Epithelial cell of proximal tubule (primary cell): Measurements from ENCODE around the gene ST13. TPM values are rescaled to one million over a fixed set of nuclear protein-coding genes. Genes with fewer than 3 reads are reported as not detected.

Source experiments
- DNase-seq: peaks from one replicate; pipeline ENCODE4 v3.0.0-alpha.2; 2011; ENCODE audit warnings: low read depth
- H3K4me3 ChIP-seq: 2 replicates; pipeline ENCODE4 v1.5.1; 2011; ENCODE audit warnings: low read depth, mild to moderate bottlenecking, low read length
- total RNA-seq: library from RNA; depleted of rRNA; stranded (reverse); fragments of >200 nt; gene quantifications from 2 replicates; pipeline ENCODE4 v1.2.3, GENCODE V29; 2015
- TF ChIP-seq, protein P1 (sequence below): conservative IDR thresholded peaks from 2 replicates; pipeline ENCODE4 v1.5.1; 2012; ENCODE audit warnings: low read depth, mild to moderate bottlenecking, low read length

Gene ST13
- total RNA-seq, 1 donor from 2014 or later: 159 TPM

DNA sequence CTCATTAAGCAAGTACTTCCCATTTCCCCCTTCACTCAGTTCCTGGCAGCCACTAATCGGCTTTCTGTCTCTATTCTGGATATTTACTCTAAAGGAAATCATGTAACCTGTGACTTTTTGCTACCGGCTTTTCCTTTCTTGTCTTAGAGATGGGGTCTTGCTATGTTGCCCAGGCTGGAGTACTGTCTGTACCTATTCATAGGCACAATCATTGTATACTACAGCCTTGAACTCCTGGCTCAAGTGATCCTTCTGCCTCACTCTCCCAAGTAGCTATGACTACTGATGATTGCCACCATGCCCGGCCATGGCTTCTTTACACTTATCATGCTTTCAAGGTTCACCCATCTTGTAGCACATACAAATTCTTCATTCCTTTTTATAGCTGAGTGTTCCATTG is 49.7 kb downstream of the ST13 start:
- no peak for DNase-seq
- TF ChIP-seq, protein P1, sequence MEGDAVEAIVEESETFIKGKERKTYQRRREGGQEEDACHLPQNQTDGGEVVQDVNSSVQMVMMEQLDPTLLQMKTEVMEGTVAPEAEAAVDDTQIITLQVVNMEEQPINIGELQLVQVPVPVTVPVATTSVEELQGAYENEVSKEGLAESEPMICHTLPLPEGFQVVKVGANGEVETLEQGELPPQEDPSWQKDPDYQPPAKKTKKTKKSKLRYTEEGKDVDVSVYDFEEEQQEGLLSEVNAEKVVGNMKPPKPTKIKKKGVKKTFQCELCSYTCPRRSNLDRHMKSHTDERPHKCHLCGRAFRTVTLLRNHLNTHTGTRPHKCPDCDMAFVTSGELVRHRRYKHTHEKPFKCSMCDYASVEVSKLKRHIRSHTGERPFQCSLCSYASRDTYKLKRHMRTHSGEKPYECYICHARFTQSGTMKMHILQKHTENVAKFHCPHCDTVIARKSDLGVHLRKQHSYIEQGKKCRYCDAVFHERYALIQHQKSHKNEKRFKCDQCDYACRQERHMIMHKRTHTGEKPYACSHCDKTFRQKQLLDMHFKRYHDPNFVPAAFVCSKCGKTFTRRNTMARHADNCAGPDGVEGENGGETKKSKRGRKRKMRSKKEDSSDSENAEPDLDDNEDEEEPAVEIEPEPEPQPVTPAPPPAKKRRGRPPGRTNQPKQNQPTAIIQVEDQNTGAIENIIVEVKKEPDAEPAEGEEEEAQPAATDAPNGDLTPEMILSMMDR: no peak
- no peak overlapping the region for H3K4me3 ChIP-seq

GRCh38 chr22:40805699-40806203 is 50.7 kb downstream of the ST13 start:
- DNase-seq: no peak
- TF ChIP-seq, protein P1: no peak
- no peak overlapping the region for H3K4me3 ChIP-seq

GRCh38 chr22:40805239-40805638 is 51.2 kb downstream of the ST13 start:
- TF ChIP-seq, protein P1: no peak
- no peak overlapping the region for H3K4me3 ChIP-seq
- DNase-seq: no peak

- TF ChIP-seq, protein P1: no peak
- no peak for DNase-seq
- H3K4me3 ChIP-seq: no peak overlapping the region
These were observed 53.1 kb downstream of the ST13 start for GRCh38 chr22:40803321-40803720.

- TF ChIP-seq, protein P1: no peak
- no peak for DNase-seq
- no peak overlapping the region for H3K4me3 ChIP-seq
These were observed 57.4 kb downstream of the ST13 start for GRCh38 chr22:40799008-40799407.

DNA sequence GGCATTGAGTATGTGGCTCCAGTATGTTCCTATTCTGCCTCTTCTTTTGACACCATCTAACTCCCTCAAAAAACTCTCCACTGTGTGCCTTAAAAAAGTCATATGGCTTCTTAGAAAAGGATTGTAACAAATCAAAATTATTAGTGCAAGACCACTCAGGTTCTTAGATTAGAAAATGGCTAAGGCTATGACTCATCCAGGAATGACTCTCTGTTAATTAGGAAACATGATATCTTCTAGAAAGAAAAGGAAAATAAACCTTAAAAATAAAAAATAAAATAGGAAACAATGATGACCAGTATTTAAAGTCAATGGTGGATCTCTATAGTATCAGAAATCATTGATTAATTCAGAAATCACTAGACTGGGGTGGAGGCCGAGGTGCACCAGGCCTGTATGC is 59.0 kb downstream of the ST13 start:
- H3K4me3 ChIP-seq: no peak overlapping the region
- DNase-seq: no peak
- TF ChIP-seq, protein P1: no peak

DNA sequence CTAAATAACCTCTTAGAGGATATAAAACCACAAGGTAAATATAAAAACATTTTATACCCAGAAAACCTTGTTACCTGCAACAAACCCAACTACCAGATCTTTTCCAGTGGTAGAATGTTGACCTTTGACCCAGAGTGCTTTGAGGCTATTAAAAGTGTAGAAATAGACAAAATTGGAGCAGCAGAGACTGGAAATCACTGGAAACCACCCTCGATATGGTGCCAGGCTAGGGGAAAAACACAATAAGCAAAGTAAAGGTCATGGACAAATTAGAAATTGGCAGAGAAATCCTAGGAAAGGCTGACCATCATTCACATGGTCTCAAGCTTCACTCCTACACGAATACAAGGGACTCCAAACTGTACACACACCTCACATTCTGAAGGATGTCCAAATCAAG is 64.0 kb downstream of the ST13 start:
- H3K4me3 ChIP-seq: no peak overlapping the region
- TF ChIP-seq, protein P1: no peak
- no peak for DNase-seq
